ENCODE measurements around the gene COL26A1. TPM values are rescaled to one million over a fixed set of nuclear protein-coding genes. Genes with fewer than 3 reads are reported as not detected.
"Not testable (repeated sequence)": the region's sequence is repeated elsewhere in the genome, so short reads cannot be mapped to it uniquely, and the experiment has no call there.

The COL26A1 gene
- total RNA-seq, 1 experiment from 2014 or later: 0.20 TPM

GRCh38 chr7:101558742-101559325, 196.2 kb downstream of the COL26A1 start:
- Histone ChIP-seq H3K4me1 (replicated peaks; ENCODE audit: insufficient read depth) (no peaks in the 10 kb centered on the region), H3F3A (ENCODE audit: insufficient read depth, low read depth) (no peaks in the 10 kb centered on the region), H3K36me3 (ENCODE audit: low read depth) (no peaks in the 10 kb centered on the region), H3K4me2 (no peak overlapping the region), H3K27ac (no peak overlapping the region), H3K9me3 (ENCODE audit: insufficient read depth, low read depth) (no peaks in the 10 kb centered on the region), H3K9me2 (ENCODE audit: insufficient read depth) (no peaks in the 10 kb centered on the region), H3K79me2 (ENCODE audit: low read depth) (no peaks in the 10 kb centered on the region), H2AFZ (no peak overlapping the region), H3K4me3 (no peak overlapping the region), H3K27me3 (ENCODE audit: insufficient read depth, low read depth) (peaks cover 25% of the 10 kb centered on the region), H4K20me1 (ENCODE audit: insufficient read depth) (no peaks in the 10 kb centered on the region)
- intact Hi-C loops (cut with micrococcal nuclease; ENCODE audit: unreplicated experiment): no loop called here
- no peak for DNase-seq
- no TSS peak for BruUV-seq (replicated peaks)
- CTCF ChIA-PET: interaction anchor here (0.5 kb wide), 1 partner anchor 101 kb away, joined by 3 read pairs; no protein-coding TSS in a partner anchor
- TF ChIP-seq EZH2 (IDR thresholded peaks at IDR 0.05; ENCODE audit: low read depth): no peak
- TF ChIP-seq CTCF (conservative IDR thresholded peaks at IDR 0.05): no peak; the same call in 1 of the 2 replicates
- POLR2A ChIA-PET (ENCODE audit: unreplicated experiment): no interaction called here

- Histone ChIP-seq H3K27me3 (ENCODE audit: insufficient read depth, low read depth) (peaks cover 25% of the 10 kb centered on the region), H3K9me2 (ENCODE audit: insufficient read depth) (no peaks in the 10 kb centered on the region), H3K27ac (no peak overlapping the region), H3K79me2 (ENCODE audit: low read depth) (no peaks in the 10 kb centered on the region), H3K9me3 (ENCODE audit: insufficient read depth, low read depth) (no peaks in the 10 kb centered on the region), H3K4me1 (replicated peaks; ENCODE audit: insufficient read depth) (no peaks in the 10 kb centered on the region), H3K4me3 (no peak overlapping the region), H3F3A (ENCODE audit: insufficient read depth, low read depth) (no peaks in the 10 kb centered on the region), H3K36me3 (ENCODE audit: low read depth) (no peaks in the 10 kb centered on the region), H3K4me2 (no peak overlapping the region), H4K20me1 (ENCODE audit: insufficient read depth) (no peaks in the 10 kb centered on the region), H2AFZ (no peak overlapping the region)
- DNase-seq: no peak
- POLR2A ChIA-PET (ENCODE audit: unreplicated experiment): no interaction called here
- intact Hi-C loops (cut with micrococcal nuclease; ENCODE audit: unreplicated experiment): no loop called here
- CTCF ChIA-PET: interaction anchor here (0.6 kb wide), 1 partner anchor 16 kb away, joined by 4 read pairs; no protein-coding TSS in a partner anchor
- no TSS peak for BruUV-seq (replicated peaks)
- TF ChIP-seq CTCF (conservative IDR thresholded peaks at IDR 0.05) (no peak), EZH2 (IDR thresholded peaks at IDR 0.05; ENCODE audit: low read depth) (no peak)
Observed at GRCh38 chr7:101559586-101559985, 196.9 kb downstream of the COL26A1 start.

GRCh38 chr7:101560021-101560420, 197.3 kb downstream of the COL26A1 start:
- BruUV-seq (replicated peaks); H3K27ac ChIP-seq; H2AFZ ChIP-seq; intact Hi-C loops (cut with micrococcal nuclease; ENCODE audit: unreplicated experiment); H3K79me2 ChIP-seq (ENCODE audit: low read depth); H3K4me1 ChIP-seq (replicated peaks; ENCODE audit: insufficient read depth); H3K9me3 ChIP-seq (ENCODE audit: insufficient read depth, low read depth); POLR2A ChIA-PET (ENCODE audit: unreplicated experiment); H3K9me2 ChIP-seq (ENCODE audit: insufficient read depth); H3K4me3 ChIP-seq; DNase-seq; H4K20me1 ChIP-seq (ENCODE audit: insufficient read depth); H3F3A ChIP-seq (ENCODE audit: insufficient read depth, low read depth); H3K36me3 ChIP-seq (ENCODE audit: low read depth); H3K4me2 ChIP-seq: not testable (repeated sequence)
- peaks cover 25% of the 10 kb centered on the region for H3K27me3 ChIP-seq (ENCODE audit: insufficient read depth, low read depth)
- CTCF ChIA-PET: interaction anchor here (0.6 kb wide), 2 partner anchors 17 to 43 kb away, joined by 4 to 6 read pairs; no protein-coding TSS in a partner anchor

- H3K27ac ChIP-seq: no peak overlapping the region
- H3K4me2 ChIP-seq: no peak overlapping the region
- no peaks in the 10 kb centered on the region for H4K20me1 ChIP-seq (ENCODE audit: insufficient read depth)
- H3K36me3 ChIP-seq (ENCODE audit: low read depth): no peaks in the 10 kb centered on the region
- no peaks in the 10 kb centered on the region for H3K9me2 ChIP-seq (ENCODE audit: insufficient read depth)
- H3K79me2 ChIP-seq (ENCODE audit: low read depth): no peaks in the 10 kb centered on the region
- no peak for TF ChIP-seq EZH2 (IDR thresholded peaks at IDR 0.05; ENCODE audit: low read depth)
- TF ChIP-seq CTCF (conservative IDR thresholded peaks at IDR 0.05): no peak
- H3K4me3 ChIP-seq: no peak overlapping the region
- ChIA-PET CTCF (no interaction called here), POLR2A (ENCODE audit: unreplicated experiment) (no interaction called here)
- no peaks in the 10 kb centered on the region for H3K4me1 ChIP-seq (replicated peaks; ENCODE audit: insufficient read depth)
- H3K9me3 ChIP-seq (ENCODE audit: insufficient read depth, low read depth): no peaks in the 10 kb centered on the region
- BruUV-seq (replicated peaks): no TSS peak
- no peak for DNase-seq
- H3F3A ChIP-seq (ENCODE audit: insufficient read depth, low read depth): no peaks in the 10 kb centered on the region
- peaks cover 24% of the 10 kb centered on the region for H3K27me3 ChIP-seq (ENCODE audit: insufficient read depth, low read depth)
- H2AFZ ChIP-seq: no peak overlapping the region
- intact Hi-C loops (cut with micrococcal nuclease; ENCODE audit: unreplicated experiment): no loop called here
Observed at GRCh38 chr7:101560856-101561255, 198.2 kb downstream of the COL26A1 start.

GRCh38 chr7:101561293-101561692, 198.6 kb downstream of the COL26A1 start:
- H3K9me2 ChIP-seq (ENCODE audit: insufficient read depth); H2AFZ ChIP-seq; DNase-seq; H4K20me1 ChIP-seq (ENCODE audit: insufficient read depth); H3K4me3 ChIP-seq; CTCF ChIA-PET; BruUV-seq (replicated peaks); H3K79me2 ChIP-seq (ENCODE audit: low read depth); H3K4me1 ChIP-seq (replicated peaks; ENCODE audit: insufficient read depth); H3K36me3 ChIP-seq (ENCODE audit: low read depth); H3K27ac ChIP-seq; H3K4me2 ChIP-seq; H3K9me3 ChIP-seq (ENCODE audit: insufficient read depth, low read depth); intact Hi-C loops (cut with micrococcal nuclease; ENCODE audit: unreplicated experiment); H3F3A ChIP-seq (ENCODE audit: insufficient read depth, low read depth); POLR2A ChIA-PET (ENCODE audit: unreplicated experiment): not testable (repeated sequence)
- H3K27me3 ChIP-seq (ENCODE audit: insufficient read depth, low read depth): peaks cover 20% of the 10 kb centered on the region

Data from PC-9 (cell line).